GM04503 (cell line): ENCODE data around the gene ZWILCH.
"Not testable (repeated sequence)": the region's sequence is repeated elsewhere in the genome, so short reads cannot be mapped to it uniquely, and the experiment has no call there.

ENCODE experiments used
- DNase-seq: peaks from one replicate; pipeline ENCODE4 v3.0.0-alpha.2; 2012; ENCODE audit warnings: low read depth

Gene ZWILCH

GRCh38 chr15:66581972-66582537 lies 76.9 kb downstream of the ZWILCH start:
- no peak for DNase-seq

GRCh38 chr15:66586155-66586976 lies 81.2 kb downstream of the ZWILCH start:
- no peak for DNase-seq

- no peak for DNase-seq
Observed at GRCh38 chr15:66587020-66587419, 81.9 kb downstream of the ZWILCH start.

- DNase-seq = no peak
Observed at GRCh38 chr15:66587749-66588148, 82.6 kb downstream of the ZWILCH start.

GRCh38 chr15:66588537-66588936 lies 83.4 kb downstream of the ZWILCH start:
- DNase-seq = no peak

GRCh38 chr15:66588971-66589370 lies 83.8 kb downstream of the ZWILCH start:
- DNase-seq = no peak

GRCh38 chr15:66589429-66589828 lies 84.3 kb downstream of the ZWILCH start:
- DNase-seq = not testable (repeated sequence)

- no peak for DNase-seq
Observed at GRCh38 chr15:66590435-66590834, 85.3 kb downstream of the ZWILCH start.

- no peak for DNase-seq
Observed at GRCh38 chr15:66591322-66591862, 86.3 kb downstream of the ZWILCH start.

GRCh38 chr15:66592505-66593218 lies 87.5 kb downstream of the ZWILCH start:
- DNase-seq = no peak

GRCh38 chr15:66593219-66593780 lies 88.2 kb downstream of the ZWILCH start:
- DNase-seq = no peak

- DNase-seq = no peak
Observed at GRCh38 chr15:66594344-66594743, 89.2 kb downstream of the ZWILCH start.

- DNase-seq = no peak
Observed at GRCh38 chr15:66594836-66595235, 89.7 kb downstream of the ZWILCH start.

- DNase-seq = no peak
Observed at GRCh38 chr15:66595332-66595731, 90.2 kb downstream of the ZWILCH start.

- no peak for DNase-seq
Observed at GRCh38 chr15:66595931-66596545, 90.9 kb downstream of the ZWILCH start.

GRCh38 chr15:66598095-66598815 lies 93.1 kb downstream of the ZWILCH start:
- DNase-seq = no peak
